HUES64 (cell line): Measurements from ENCODE around the gene HHAT.

ENCODE experiments used
- H3K27ac ChIP-seq: 2 replicates; pipeline ENCODE4 v1.7.0; 2013; ENCODE audit warnings: low read depth, low read length, inconsistent platforms
- H3K27me3 ChIP-seq: 2 replicates; pipeline ENCODE4 v1.6.1; 2013; ENCODE audit warnings: mild to moderate bottlenecking, low read length; ENCODE audit not compliant: insufficient read depth
- H3K36me3 ChIP-seq: 2 replicates; pipeline ENCODE4 v1.6.1; 2013; ENCODE audit warnings: mild to moderate bottlenecking, low read length; ENCODE audit not compliant: insufficient read depth
- H3K4me1 ChIP-seq: 2 replicates; pipeline ENCODE4 v1.6.1; 2013; ENCODE audit warnings: mild to moderate bottlenecking, low read length, moderate library complexity; ENCODE audit not compliant: insufficient read depth
- H3K4me3 ChIP-seq: 2 replicates; pipeline ENCODE4 v1.5.1; 2013; ENCODE audit warnings: mild to moderate bottlenecking, low read length, moderate library complexity
- H3K9ac ChIP-seq: 2 replicates; pipeline ENCODE4 v1.6.1; 2013; ENCODE audit warnings: mild to moderate bottlenecking, low read depth, low read length
- H3K9me3 ChIP-seq: 2 replicates; pipeline ENCODE4 v1.6.1; 2013; ENCODE audit warnings: low read depth, low read length; ENCODE audit not compliant: insufficient read depth
- WGBS: fragments of 150-250, 120-280 bp; methylation state at CpG from one replicate; pipeline ENCODE4 v1.1.7; 2013; ENCODE audit warnings: missing lambda C conversion rate; 5-methylcytosine and 5-hydroxymethylcytosine counted together

HHAT gene

GRCh38 chr1:210467440-210468043 is 138.8 kb downstream of the HHAT start:
- Histone ChIP-seq H3K9me3 (no peaks in the 10 kb centered on the region), H3K27ac (no peak overlapping the region), H3K27me3 (no peaks in the 10 kb centered on the region), H3K4me3 (no peak overlapping the region), H3K4me1 (no peaks in the 10 kb centered on the region), H3K36me3 (no peaks in the 10 kb centered on the region), H3K9ac (no peak overlapping the region)
- 94% methylated on average over 2 of the region's 2 CpGs for WGBS

- no peaks in the 10 kb centered on the region for H3K27me3 ChIP-seq
- no peak overlapping the region for H3K9ac ChIP-seq
- peaks cover 14% of the 10 kb centered on the region; the same call in 1 of the 2 replicates for H3K4me1 ChIP-seq
- H3K27ac ChIP-seq = no peak overlapping the region
- no peaks in the 10 kb centered on the region for H3K36me3 ChIP-seq
- H3K4me3 ChIP-seq = no peak overlapping the region
- WGBS = 83% methylated on average over 2 of the region's 3 CpGs
- no peaks in the 10 kb centered on the region for H3K9me3 ChIP-seq
Observed at GRCh38 chr1:210469441-210469840, 140.7 kb downstream of the HHAT start.

DNA sequence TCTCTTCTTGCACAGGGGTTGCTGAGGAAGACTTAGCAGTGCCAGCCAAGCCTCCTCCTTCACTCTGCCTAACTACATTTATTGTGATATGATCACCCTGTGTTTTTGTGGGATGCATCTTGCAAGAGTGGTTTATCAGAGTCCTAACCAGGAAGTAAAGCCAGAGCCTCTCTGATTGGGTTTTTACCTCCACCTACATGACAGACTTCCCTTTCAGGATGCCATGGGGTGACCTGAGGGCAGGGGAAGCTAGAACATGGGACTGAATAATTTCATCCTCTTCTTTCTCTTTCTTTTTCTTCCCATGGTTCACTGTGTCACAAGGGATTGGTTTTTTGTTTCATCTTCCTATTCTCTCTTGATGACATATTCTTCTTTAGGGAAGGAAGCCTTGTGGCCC is 146.6 kb downstream of the HHAT start:
- Histone ChIP-seq H3K4me1 (peaks cover 21% of the 10 kb centered on the region), H3K4me3 (no peak overlapping the region), H3K9me3 (no peaks in the 10 kb centered on the region), H3K27me3 (no peaks in the 10 kb centered on the region), H3K9ac (no peak overlapping the region), H3K27ac (no peak overlapping the region), H3K36me3 (no peaks in the 10 kb centered on the region)

DNA sequence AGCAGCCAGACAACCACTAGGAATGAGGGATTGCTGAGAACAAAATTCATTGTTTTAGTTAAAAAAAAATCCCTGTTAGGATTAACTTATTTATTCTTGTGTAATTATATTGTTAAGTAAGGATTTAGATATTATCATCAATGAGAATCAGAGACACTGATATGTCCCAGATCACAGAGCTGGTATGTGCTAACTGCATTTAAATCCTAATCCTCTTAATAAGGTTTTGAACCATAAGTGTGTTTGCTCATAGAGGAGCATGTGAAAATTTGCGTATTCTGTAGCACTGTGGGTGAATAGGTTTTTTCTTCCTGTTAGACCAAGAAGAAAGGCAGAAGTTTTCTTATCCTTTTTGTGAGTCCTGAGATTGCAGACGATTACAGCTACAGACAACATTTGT is 147.1 kb downstream of the HHAT start:
- Histone ChIP-seq H3K4me3 (no peak overlapping the region), H3K9me3 (no peaks in the 10 kb centered on the region), H3K9ac (no peak overlapping the region), H3K27me3 (no peaks in the 10 kb centered on the region), H3K36me3 (no peaks in the 10 kb centered on the region), H3K27ac (no peak overlapping the region), H3K4me1 (peaks cover 21% of the 10 kb centered on the region)
- WGBS = 71% methylated on average over 2 of the region's 2 CpGs

DNA sequence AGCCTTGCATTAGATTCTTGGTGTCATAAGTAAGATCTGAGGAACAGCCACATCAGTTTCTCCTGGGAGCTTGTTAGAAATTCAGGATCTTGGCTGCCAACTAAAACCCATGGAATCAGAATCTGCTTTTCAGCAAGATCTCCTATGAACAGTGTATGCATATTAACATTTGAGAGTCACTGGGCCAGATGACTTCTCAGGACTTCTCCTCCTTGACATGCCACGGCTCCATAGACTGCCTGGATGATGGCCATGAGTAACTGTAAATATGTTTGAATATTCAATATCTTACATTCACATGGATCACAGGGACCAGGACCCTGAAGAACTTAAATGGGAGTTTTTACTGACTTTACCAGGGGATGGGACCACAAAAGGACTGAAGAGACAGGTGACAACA is 148.0 kb downstream of the HHAT start:
- H3K27me3 ChIP-seq = no peaks in the 10 kb centered on the region
- no CpG with 5 or more reads among the region's 1 CpG for WGBS
- no peak overlapping the region for H3K27ac ChIP-seq
- peaks cover 21% of the 10 kb centered on the region for H3K4me1 ChIP-seq
- H3K36me3 ChIP-seq = no peaks in the 10 kb centered on the region
- H3K9me3 ChIP-seq = no peaks in the 10 kb centered on the region
- H3K4me3 ChIP-seq = no peak overlapping the region
- no peak overlapping the region for H3K9ac ChIP-seq

DNA sequence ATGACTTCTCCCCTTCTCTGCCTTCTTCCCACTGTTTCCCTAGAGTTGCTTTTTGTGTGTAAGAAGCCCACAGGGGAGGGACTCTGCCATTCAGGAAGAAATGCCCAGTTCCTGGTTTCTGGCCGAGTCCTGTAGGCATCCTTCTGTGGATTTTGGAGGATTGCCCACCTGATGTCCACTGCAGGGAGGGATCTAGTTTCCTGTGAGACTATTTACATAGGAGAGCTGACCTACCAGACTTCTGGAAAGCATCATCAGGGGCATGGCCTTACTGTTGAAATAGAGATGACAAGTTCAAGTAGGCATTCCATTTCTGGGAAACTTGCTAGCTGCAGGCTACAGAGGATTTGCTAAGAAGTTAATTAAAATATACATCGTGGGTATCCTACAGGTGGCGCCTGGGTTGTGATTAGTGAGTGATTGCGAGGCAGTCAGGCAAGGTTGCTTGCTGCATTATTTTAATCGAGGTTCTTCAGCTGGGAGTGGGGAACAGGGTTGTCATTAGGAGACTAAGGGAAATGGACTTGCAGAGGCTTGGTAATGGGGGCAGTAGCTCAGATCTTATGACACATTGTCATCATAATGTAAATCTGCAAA is 148.7 kb downstream of the HHAT start:
- Histone ChIP-seq H3K27ac (no peak overlapping the region), H3K27me3 (no peaks in the 10 kb centered on the region), H3K36me3 (no peaks in the 10 kb centered on the region), H3K9ac (no peak overlapping the region), H3K4me3 (no peak overlapping the region), H3K4me1 (peaks cover 21% of the 10 kb centered on the region), H3K9me3 (no peaks in the 10 kb centered on the region)
- 88% methylated on average over 5 of the region's 5 CpGs for WGBS

GRCh38 chr1:210478820-210479219 is 150.1 kb downstream of the HHAT start:
- no peaks in the 10 kb centered on the region for H3K9me3 ChIP-seq
- H3K9ac ChIP-seq = no peak overlapping the region
- no peaks in the 10 kb centered on the region for H3K27me3 ChIP-seq
- H3K36me3 ChIP-seq = no peaks in the 10 kb centered on the region
- no peak overlapping the region for H3K27ac ChIP-seq
- H3K4me1 ChIP-seq = peaks cover 24% of the 10 kb centered on the region
- WGBS = 97% methylated on average over 4 of the region's 5 CpGs
- no peak overlapping the region for H3K4me3 ChIP-seq

DNA sequence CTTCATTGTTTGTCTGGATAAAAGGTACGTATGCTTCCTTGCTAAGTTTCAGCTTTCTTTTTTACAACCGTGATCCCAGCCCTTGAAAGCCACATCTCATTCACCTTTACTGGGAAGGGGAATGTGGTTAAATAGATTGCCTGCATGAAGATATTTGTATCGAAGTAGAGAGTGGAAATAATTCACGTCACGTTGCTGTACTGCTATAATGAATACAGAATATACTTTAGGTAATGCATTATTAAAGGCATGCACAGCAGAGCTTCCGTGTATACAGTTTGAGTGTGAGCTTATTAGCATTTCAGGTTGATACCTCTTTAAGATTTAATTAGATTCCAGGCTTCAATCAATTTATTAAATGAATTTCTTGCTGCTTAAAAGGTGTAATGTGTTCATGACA is 153.8 kb downstream of the HHAT start:
- Histone ChIP-seq H3K4me1 (peaks cover 13% of the 10 kb centered on the region; the same call in 1 of the 2 replicates), H3K27me3 (no peaks in the 10 kb centered on the region), H3K36me3 (no peaks in the 10 kb centered on the region), H3K4me3 (no peak overlapping the region), H3K9ac (no peak overlapping the region), H3K9me3 (no peaks in the 10 kb centered on the region), H3K27ac (no peak overlapping the region)
- 90% methylated on average over 5 of the region's 6 CpGs for WGBS

- no peak overlapping the region for H3K9ac ChIP-seq
- H3K9me3 ChIP-seq = no peaks in the 10 kb centered on the region
Observed at GRCh38 chr1:210482945-210483617, 154.4 kb downstream of the HHAT start.

GRCh38 chr1:210483821-210484220 is 155.1 kb downstream of the HHAT start:
- 96% methylated on average over 2 of the region's 2 CpGs for WGBS
- no peak overlapping the region for H3K27ac ChIP-seq
- H3K36me3 ChIP-seq = no peaks in the 10 kb centered on the region
- no peak overlapping the region for H3K4me3 ChIP-seq
- H3K4me1 ChIP-seq = peaks cover 13% of the 10 kb centered on the region; the same call in 1 of the 2 replicates
- no peaks in the 10 kb centered on the region for H3K9me3 ChIP-seq
- H3K9ac ChIP-seq = no peak overlapping the region
- H3K27me3 ChIP-seq = no peaks in the 10 kb centered on the region

More at GRCh38 chr1:210482945-210483617, 154.4 kb downstream of the HHAT start:
- Histone ChIP-seq H3K4me3 (no peak overlapping the region), H3K36me3 (no peaks in the 10 kb centered on the region), H3K27ac (no peak overlapping the region), H3K27me3 (no peaks in the 10 kb centered on the region), H3K4me1 (peaks cover 13% of the 10 kb centered on the region; the same call in 1 of the 2 replicates)
- WGBS = 67% methylated on average over 3 of the region's 3 CpGs

GRCh38 chr1:210487021-210487420 is 158.3 kb downstream of the HHAT start:
- no peaks in the 10 kb centered on the region for H3K27me3 ChIP-seq
- H3K4me1 ChIP-seq = peaks cover 13% of the 10 kb centered on the region; the same call in 1 of the 2 replicates
- no peaks in the 10 kb centered on the region for H3K36me3 ChIP-seq
- H3K9me3 ChIP-seq = no peaks in the 10 kb centered on the region
- no peak overlapping the region for H3K9ac ChIP-seq
- no peak overlapping the region for H3K27ac ChIP-seq
- WGBS = 77% methylated on average over 2 of the region's 2 CpGs
- H3K4me3 ChIP-seq = no peak overlapping the region
